ENCODE measurements around the gene ITPRIP. TPM values are rescaled to one million over a fixed set of nuclear protein-coding genes. Genes with fewer than 3 reads are reported as not detected.

Gene ITPRIP
- total and polyA plus RNA-seq, 12 donors = 17.5 to 87.2 (median 35.9) TPM

GRCh38 chr10:104259999-104260774 is 78.1 kb downstream of the ITPRIP start:
- Histone ChIP-seq H3K4me1 (peaks cover 8 to 88% (median 74%) of the 10 kb centered on the region in 9 donors), H3K36me3 (peaks cover 0 to 89% (median 47%) of the 10 kb centered on the region in 9 donors), H3K9me3 (no peaks in the 10 kb centered on the region), H3K27ac (peak overlapping the region in 9 of 10 donors; percentile 6 to 100 (median 68)), H3K4me3 (no peak overlapping the region), H3K27me3 (no peaks in the 10 kb centered on the region)
- ATAC-seq = peak in 6 of 8 donors; percentile 32 to 69 (median 53)
- TF ChIP-seq, protein P1, sequence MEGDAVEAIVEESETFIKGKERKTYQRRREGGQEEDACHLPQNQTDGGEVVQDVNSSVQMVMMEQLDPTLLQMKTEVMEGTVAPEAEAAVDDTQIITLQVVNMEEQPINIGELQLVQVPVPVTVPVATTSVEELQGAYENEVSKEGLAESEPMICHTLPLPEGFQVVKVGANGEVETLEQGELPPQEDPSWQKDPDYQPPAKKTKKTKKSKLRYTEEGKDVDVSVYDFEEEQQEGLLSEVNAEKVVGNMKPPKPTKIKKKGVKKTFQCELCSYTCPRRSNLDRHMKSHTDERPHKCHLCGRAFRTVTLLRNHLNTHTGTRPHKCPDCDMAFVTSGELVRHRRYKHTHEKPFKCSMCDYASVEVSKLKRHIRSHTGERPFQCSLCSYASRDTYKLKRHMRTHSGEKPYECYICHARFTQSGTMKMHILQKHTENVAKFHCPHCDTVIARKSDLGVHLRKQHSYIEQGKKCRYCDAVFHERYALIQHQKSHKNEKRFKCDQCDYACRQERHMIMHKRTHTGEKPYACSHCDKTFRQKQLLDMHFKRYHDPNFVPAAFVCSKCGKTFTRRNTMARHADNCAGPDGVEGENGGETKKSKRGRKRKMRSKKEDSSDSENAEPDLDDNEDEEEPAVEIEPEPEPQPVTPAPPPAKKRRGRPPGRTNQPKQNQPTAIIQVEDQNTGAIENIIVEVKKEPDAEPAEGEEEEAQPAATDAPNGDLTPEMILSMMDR (IDR thresholded peaks at IDR 0.05) = no peak
- peak in 1 of 2 donors; percentile 38 for DNase-seq
- intact Hi-C loops (cut with DNase I) = loop anchor here in 2 of 10 donors (10.0 kb wide), 1 partner anchor 135 kb away; the partner anchor contains the start of gene SFR1 (in 2 of the 2)
- WGBS, 2 donors = 56 to 59% methylated on average over 6 of the region's 6 CpGs

Small RNAs within 50 kb of the gene (microRNA-seq; reads per million reads assigned to microRNA genes)
- 0 to 0.51 reads per million in 2 donors for gene MIR4482

Other genes starting within 250 kb of the ITPRIP start
- gene SFR1, start 216.3 kb downstream of the ITPRIP start, total RNA-seq = 10 to 100 TPM in 1 of 10 donors, 1 to 10 TPM in 9; 4.4 to 10.4 (median 6.7) TPM
- 10 to 100 TPM in 1 of 2 donors, 1 to 10 TPM in 1; 7.5 to 12.1 TPM for gene SFR1, start 216.3 kb downstream of the ITPRIP start, polyA plus RNA-seq
- gene CFAP43, start 106.1 kb downstream of the ITPRIP start, total RNA-seq = under 1 TPM in 4 of 10 donors, not detected in 6; 0.09 to 0.15 (median 0.12) TPM
- under 1 TPM; 0.06 to 0.37 TPM for gene CFAP43, start 106.1 kb downstream of the ITPRIP start, polyA plus RNA-seq
- gene GSTO1, start 83.6 kb downstream of the ITPRIP start, total RNA-seq = 100 to 1,000 TPM; 161 to 372 (median 220) TPM
- gene GSTO1, start 83.6 kb downstream of the ITPRIP start, polyA plus RNA-seq = 100 to 1,000 TPM; 339 to 570 TPM
- gene GSTO2, start 69.3 kb downstream of the ITPRIP start, total RNA-seq = 1 to 10 TPM in 4 of 10 donors, under 1 TPM in 6; 0.57 to 1.6 (median 0.97) TPM
- gene GSTO2, start 69.3 kb downstream of the ITPRIP start, polyA plus RNA-seq = under 1 TPM; 0.25 to 0.51 TPM
- gene CFAP58, start 15.4 kb upstream of the ITPRIP start, total RNA-seq = 1 to 10 TPM; 1.3 to 5.8 (median 3.0) TPM
- gene CFAP58, start 15.4 kb upstream of the ITPRIP start, polyA plus RNA-seq = 1 to 10 TPM in 1 of 2 donors, under 1 TPM in 1; 0.58 to 3.6 TPM

Measured in heart right ventricle (tissue), 16 donors.